Karpas-422 (cell line): Measurements from ENCODE around the gene KCTD5. TPM values are rescaled to one million over a fixed set of nuclear protein-coding genes. Genes with fewer than 3 reads are reported as not detected.

Source experiments
- DNase-seq: peaks from one replicate; pipeline ENCODE4 v3.0.0-alpha.2; 2015
- H2AFZ ChIP-seq: fragments of 200-600 bp; sonication (generic); 2 replicates; pipeline ENCODE4 v1.6.1; 2014; ENCODE audit warnings: antibody characterized with exemption, low read length, mixed read lengths
- H3K27ac ChIP-seq: fragments of 200-600 bp; sonication (generic); 2 replicates; pipeline ENCODE4 v1.5.1; 2014; ENCODE audit warnings: mild to moderate bottlenecking, low read length, moderate library complexity
- H3K27me3 ChIP-seq: fragments of 200-600 bp; sonication (generic); 2 replicates; pipeline ENCODE4 v1.6.1; 2014; ENCODE audit warnings: low read length, mixed read lengths
- H3K36me3 ChIP-seq: fragments of 200-600 bp; sonication (generic); 2 replicates; pipeline ENCODE4 v1.6.1; 2014; ENCODE audit warnings: low read length, mixed read lengths; ENCODE audit not compliant: insufficient read depth
- H3K4me1 ChIP-seq: fragments of 200-600 bp; sonication (generic); 2 replicates; pipeline ENCODE4 v1.6.1; 2014; ENCODE audit warnings: mild to moderate bottlenecking, low read length, mixed read lengths
- H3K4me2 ChIP-seq: fragments of 200-600 bp; sonication (generic); 2 replicates; pipeline ENCODE4 v1.6.1; 2014; ENCODE audit warnings: low read length, low read depth, mild to moderate bottlenecking; ENCODE audit not compliant: poor library complexity, severe bottlenecking
- H3K4me3 ChIP-seq: fragments of 200-600 bp; sonication (generic); 2 replicates; pipeline ENCODE4 v1.5.1; 2014; ENCODE audit warnings: mild to moderate bottlenecking, antibody characterized with exemption, low read length, mixed read lengths
- H3K79me2 ChIP-seq: fragments of 200-600 bp; sonication (generic); 2 replicates; pipeline ENCODE4 v1.6.1; 2014; ENCODE audit warnings: mild to moderate bottlenecking, low read length, mixed read lengths
- H3K9ac ChIP-seq: fragments of 200-600 bp; sonication (generic); 2 replicates; pipeline ENCODE4 v1.6.0; 2014; ENCODE audit warnings: low read length
- H3K9me2 ChIP-seq: fragments of 200-600 bp; sonication (generic), shearing (Covaris generic); replicated peaks from 2 replicates; pipeline ENCODE4 v1.6.0; 2014; ENCODE audit warnings: mild to moderate bottlenecking, low read length, moderate library complexity; ENCODE audit not compliant: insufficient read depth
- H3K9me3 ChIP-seq: fragments of 300-700, 200-600 bp; sonication (generic); 2 replicates; pipeline ENCODE4 v1.6.1; 2014; ENCODE audit warnings: low read length, mixed read lengths
- H4K20me1 ChIP-seq: fragments of 200-600 bp; sonication (generic); 2 replicates; pipeline ENCODE4 v1.6.1; 2014; ENCODE audit warnings: mild to moderate bottlenecking, antibody characterized with exemption, low read length, low read depth; ENCODE audit not compliant: insufficient read depth
- total RNA-seq: library from RNA; depleted of rRNA; stranded (reverse); fragments of >200 nt; shearing (Covaris generic); gene quantifications from 2 replicates; pipeline ENCODE4 v1.2.3, GENCODE V29; 2014; ENCODE audit warnings: low replicate concordance

KCTD5 gene
- total RNA-seq, 1 experiment from 2014 or later: 15.7 TPM

DNA sequence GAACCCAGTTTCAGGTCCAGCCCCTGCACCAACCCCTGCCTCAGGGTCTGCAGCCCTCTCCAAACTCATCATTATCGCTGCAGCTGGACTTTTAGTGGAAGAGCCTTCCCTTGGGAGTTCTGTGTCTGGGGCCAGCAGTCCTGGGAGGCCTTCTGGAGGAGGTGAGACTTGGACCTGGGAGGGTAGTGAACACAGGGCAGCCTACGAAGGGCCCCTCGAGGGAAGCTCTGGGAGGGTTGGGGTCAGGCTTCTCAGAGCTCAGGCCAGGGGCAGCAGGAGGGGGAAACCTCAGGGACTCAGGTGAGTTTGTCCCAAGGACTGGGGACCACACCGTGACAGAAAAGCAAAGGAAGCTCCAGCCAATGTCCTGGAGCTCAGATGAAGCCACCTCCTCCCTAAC is 58.8 kb downstream of the KCTD5 start:
- Histone ChIP-seq H3K36me3 (no peaks in the 10 kb centered on the region), H3K4me1 (peaks cover 5% of the 10 kb centered on the region), H2AFZ (no peak overlapping the region), H3K27me3 (no peaks in the 10 kb centered on the region), H3K4me3 (no peak overlapping the region), H3K9me2 (no peaks in the 10 kb centered on the region), H3K27ac (no peak overlapping the region), H4K20me1 (no peaks in the 10 kb centered on the region), H3K79me2 (no peaks in the 10 kb centered on the region), H3K9ac (no peak overlapping the region), H3K9me3 (no peaks in the 10 kb centered on the region), H3K4me2 (no peak overlapping the region)
- DNase-seq: no peak

DNA sequence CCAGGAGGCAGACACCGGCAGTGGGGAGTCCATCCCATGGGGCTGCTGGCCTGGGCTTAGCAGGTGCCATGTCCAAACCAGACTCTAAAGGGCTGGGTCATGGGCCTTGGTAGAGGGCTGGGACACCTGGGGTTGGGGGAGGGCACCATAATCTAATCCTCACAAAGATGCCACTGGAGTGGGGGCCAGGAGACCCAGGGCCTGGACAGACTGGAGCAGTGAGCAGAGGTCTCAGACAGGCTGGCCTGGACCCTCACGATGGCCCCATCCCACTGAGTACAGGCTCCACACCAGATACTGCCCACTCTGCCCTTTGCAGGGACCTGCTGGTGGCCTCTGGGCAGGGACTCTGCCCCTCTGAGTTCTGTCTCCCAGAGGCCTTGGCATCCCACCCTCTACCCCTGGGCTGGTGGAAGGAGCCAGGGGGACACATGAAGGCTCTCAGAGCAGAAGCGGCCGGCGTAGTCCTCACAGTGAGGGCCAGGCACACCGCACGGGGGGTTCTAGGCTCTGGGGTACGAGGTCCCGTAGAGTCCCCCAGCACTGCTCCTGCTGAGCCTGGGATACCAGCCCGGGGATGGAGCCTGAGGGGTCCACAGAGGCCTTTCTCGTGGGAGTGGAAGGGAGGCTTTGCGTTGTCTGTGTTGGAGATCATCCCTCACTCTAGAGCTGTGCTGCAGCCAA is 60.1 kb downstream of the KCTD5 start:
- Histone ChIP-seq H3K36me3 (no peaks in the 10 kb centered on the region), H3K79me2 (no peaks in the 10 kb centered on the region), H3K9ac (no peak overlapping the region), H3K4me1 (peaks cover 5% of the 10 kb centered on the region), H3K9me3 (no peaks in the 10 kb centered on the region), H3K9me2 (no peaks in the 10 kb centered on the region), H3K27me3 (no peaks in the 10 kb centered on the region), H4K20me1 (no peaks in the 10 kb centered on the region), H3K4me2 (no peak overlapping the region), H3K4me3 (no peak overlapping the region), H3K27ac (no peak overlapping the region), H2AFZ (no peak overlapping the region)
- no peak for DNase-seq

DNA sequence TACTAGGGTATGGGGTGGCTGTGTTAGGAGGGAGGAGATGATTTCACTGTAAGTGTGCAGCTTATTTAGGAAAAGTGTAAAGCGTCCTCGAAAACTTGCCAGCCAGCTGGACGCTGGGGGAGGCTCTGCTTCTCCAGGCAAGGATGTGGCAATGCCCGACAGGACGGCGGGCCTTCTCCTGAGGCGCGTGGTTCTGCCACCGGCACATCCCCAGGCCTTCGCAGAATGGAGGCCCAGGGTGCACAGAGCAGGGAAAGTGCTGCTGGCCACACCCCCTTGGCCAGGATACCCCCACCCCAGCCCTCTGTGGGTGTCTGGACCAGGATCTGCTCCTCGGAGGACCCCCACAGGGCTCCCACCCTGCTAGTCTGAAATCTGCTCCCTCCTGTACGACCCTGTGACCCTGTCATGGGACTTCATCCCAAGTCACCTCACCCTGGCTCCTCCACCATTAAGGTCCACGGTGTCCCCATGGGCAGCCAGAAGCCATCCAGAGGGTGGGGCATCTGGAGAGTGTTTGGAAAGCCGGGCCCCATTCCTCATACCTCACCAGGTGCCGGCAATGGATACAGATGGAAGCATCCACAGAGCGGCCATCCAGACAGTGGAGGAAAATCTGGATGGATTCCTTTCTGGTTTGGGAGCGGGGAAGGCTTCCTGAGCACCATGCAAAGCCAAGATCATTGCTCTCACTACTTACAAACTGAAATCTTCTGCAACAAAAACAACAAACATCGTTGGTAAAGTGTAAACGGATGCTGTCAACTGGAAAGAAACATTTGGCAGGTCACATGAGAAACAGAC is 60.9 kb downstream of the KCTD5 start:
- H3K27me3 ChIP-seq: no peaks in the 10 kb centered on the region
- H3K9me2 ChIP-seq: no peaks in the 10 kb centered on the region
- no peak overlapping the region for H3K27ac ChIP-seq
- no peaks in the 10 kb centered on the region for H3K36me3 ChIP-seq
- no peak for DNase-seq
- H3K9me3 ChIP-seq: no peaks in the 10 kb centered on the region
- H3K79me2 ChIP-seq: no peaks in the 10 kb centered on the region
- no peak overlapping the region for H3K4me3 ChIP-seq
- no peak overlapping the region for H2AFZ ChIP-seq
- H4K20me1 ChIP-seq: no peaks in the 10 kb centered on the region
- no peak overlapping the region for H3K4me2 ChIP-seq
- peaks cover 5% of the 10 kb centered on the region for H3K4me1 ChIP-seq
- no peak overlapping the region for H3K9ac ChIP-seq

DNA sequence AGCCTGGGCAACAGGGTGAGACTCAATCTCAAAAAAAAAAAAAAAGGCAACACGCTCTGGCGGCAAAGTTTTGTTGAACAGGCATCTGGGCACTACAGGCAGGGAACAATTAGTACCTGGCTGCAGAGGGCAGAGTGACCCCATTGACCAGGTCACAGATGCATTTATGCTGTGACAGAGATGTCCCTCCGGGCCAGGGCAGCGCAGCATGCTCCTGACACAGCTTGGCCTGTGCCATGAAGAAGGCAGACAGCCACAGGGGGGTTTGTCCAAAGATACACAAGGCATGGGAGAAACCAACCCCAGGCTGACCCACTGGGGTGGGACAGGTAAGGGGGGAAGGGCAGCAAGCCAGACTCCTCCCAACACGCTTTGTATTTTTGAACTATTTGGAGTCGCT is 62.4 kb downstream of the KCTD5 start:
- Histone ChIP-seq H3K27me3 (no peaks in the 10 kb centered on the region), H3K9me3 (no peaks in the 10 kb centered on the region)

DNA sequence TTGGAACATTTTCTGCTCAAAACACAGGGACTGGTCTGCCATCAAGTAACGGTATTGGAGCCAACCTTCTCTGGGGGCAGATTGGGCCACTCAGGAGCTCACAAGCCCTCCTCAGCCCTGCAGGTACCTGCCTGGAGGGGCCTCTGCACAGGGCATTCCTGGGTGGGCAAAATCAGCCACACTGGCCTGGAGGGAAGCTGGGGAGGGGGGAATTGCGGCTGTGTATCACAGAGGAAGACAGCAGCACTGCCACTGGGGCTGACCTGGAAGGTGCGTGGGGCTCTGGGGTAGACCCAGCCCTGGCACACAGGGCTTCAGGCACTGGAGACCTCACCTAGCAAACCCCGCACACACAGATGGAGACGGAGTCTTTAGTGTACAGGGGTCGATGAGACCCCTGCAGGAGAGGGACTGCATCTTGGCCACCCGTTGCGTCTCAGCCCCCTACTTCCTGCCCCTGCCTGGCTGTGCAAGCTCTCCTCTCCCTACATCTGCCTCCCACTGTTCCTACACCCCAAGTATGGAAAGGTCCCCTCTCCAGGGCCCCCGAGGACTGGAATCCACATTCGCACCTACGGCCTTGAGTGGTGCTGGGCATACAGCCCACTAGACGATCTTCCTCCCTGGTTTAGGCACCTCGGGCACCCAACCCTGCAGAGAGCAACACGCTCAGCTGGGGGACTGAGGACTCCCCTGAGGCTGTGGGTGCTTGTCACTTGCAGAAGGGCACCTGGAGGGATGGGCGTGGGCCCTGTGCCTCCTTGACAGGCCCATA is 63.0 kb downstream of the KCTD5 start:
- Histone ChIP-seq H3K4me2 (no peak overlapping the region), H3K4me3 (no peak overlapping the region), H3K9me2 (no peaks in the 10 kb centered on the region), H3K79me2 (no peaks in the 10 kb centered on the region; the same call in 1 of the 2 replicates), H2AFZ (no peak overlapping the region), H3K27ac (no peak overlapping the region), H4K20me1 (no peaks in the 10 kb centered on the region), H3K27me3 (no peaks in the 10 kb centered on the region), H3K9me3 (no peaks in the 10 kb centered on the region), H3K4me1 (peaks cover 5% of the 10 kb centered on the region), H3K36me3 (no peaks in the 10 kb centered on the region), H3K9ac (no peak overlapping the region)
- DNase-seq: no peak

More for the DNA sequence above, 62.4 kb downstream of the KCTD5 start:
- Histone ChIP-seq H3K9ac (no peak overlapping the region), H2AFZ (no peak overlapping the region), H3K4me2 (no peak overlapping the region), H3K4me1 (peaks cover 5% of the 10 kb centered on the region), H3K36me3 (no peaks in the 10 kb centered on the region), H4K20me1 (no peaks in the 10 kb centered on the region), H3K79me2 (no peaks in the 10 kb centered on the region), H3K4me3 (no peak overlapping the region), H3K9me2 (no peaks in the 10 kb centered on the region), H3K27ac (no peak overlapping the region)
- no peak for DNase-seq

DNA sequence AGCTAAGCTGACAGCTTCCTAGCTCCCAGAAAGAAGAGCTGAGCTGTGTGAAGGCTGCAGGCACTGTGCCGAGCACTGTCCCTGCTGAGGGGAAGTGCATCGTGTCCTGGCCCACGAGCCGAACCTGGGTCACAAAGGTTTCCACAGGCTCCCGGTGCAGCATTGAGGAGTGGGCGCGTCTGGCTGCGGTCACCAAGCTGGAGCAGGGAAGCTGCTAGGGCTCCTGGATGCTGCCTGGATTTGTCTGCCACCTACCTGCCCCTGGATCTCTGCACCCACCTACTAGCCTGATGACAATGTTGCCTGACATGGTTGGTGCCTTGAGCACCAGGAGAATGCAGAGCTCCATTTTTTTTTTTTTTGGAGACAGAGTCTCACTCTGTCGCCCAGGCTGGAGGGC is 63.6 kb downstream of the KCTD5 start:
- Histone ChIP-seq H3K27ac (no peak overlapping the region), H3K9ac (no peak overlapping the region), H3K9me2 (no peaks in the 10 kb centered on the region), H2AFZ (no peak overlapping the region), H3K4me1 (peaks cover 9% of the 10 kb centered on the region), H3K9me3 (no peaks in the 10 kb centered on the region), H3K36me3 (no peaks in the 10 kb centered on the region), H3K27me3 (no peaks in the 10 kb centered on the region), H3K4me2 (no peak overlapping the region), H3K79me2 (peaks cover 6% of the 10 kb centered on the region), H4K20me1 (no peaks in the 10 kb centered on the region), H3K4me3 (no peak overlapping the region)
- DNase-seq: no peak

DNA sequence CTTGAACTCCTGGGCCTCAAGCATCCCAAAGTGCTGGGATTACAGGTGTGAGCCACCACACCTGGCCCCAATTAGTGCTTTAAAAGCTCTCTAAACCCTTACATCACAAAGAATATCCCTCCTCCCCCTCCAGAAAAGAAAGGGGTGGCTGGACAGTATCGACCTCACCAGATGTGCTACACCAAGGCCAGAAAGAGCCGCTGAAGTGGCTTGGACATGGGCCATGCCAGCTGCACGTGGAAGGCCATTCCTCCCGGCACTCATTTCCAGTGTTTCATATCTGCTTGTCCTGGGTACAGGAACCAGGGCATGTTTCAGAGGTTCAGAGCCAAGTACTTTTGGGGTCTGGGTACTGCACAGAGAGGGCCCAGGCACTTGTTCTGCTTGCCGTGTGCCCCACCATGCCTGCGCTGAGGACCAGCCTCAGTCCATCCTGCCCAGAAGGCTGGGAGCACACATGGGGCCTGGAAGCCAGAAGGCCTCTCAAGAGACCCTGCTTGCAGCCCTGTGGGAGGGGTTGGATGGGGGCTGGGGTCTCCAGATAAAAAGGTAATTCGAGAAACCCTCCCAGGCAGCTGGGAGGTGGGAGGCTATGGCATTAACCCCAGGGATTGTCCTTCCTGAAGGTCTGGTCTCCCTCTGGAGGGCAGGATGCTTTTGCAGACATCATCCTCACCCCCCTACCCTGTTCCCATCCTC is 66.6 kb downstream of the KCTD5 start:
- Histone ChIP-seq H3K4me2 (no peak overlapping the region), H3K4me3 (no peak overlapping the region), H3K27me3 (no peaks in the 10 kb centered on the region), H3K9ac (no peak overlapping the region), H3K9me3 (no peaks in the 10 kb centered on the region), H3K9me2 (no peaks in the 10 kb centered on the region), H3K79me2 (peaks cover 24% of the 10 kb centered on the region), H2AFZ (no peak overlapping the region), H3K27ac (no peak overlapping the region), H3K36me3 (peaks cover 7% of the 10 kb centered on the region; the same call in 1 of the 2 replicates), H4K20me1 (peaks cover 9% of the 10 kb centered on the region), H3K4me1 (peaks cover 23% of the 10 kb centered on the region)
- DNase-seq: no peak
